Measurements from ENCODE around the gene GDAP2. TPM values are rescaled to one million over a fixed set of nuclear protein-coding genes. Genes with fewer than 3 reads are reported as not detected.

The GDAP2 gene
- total and polyA plus RNA-seq, 7 donors, result 5.5 to 33.8 (median 19.6) TPM

GRCh38 chr1:117821774-117822482 lies 107.5 kb downstream of the GDAP2 start:
- DNase-seq, result peak; percentile 82
- intact Hi-C loops (cut with DNase I), result loop anchor here (10.0 kb wide), 3 partner anchors 137 to 907 kb away; partner anchors contain the start of gene TENT5C
- Histone ChIP-seq H3K36me3 (no peaks in the 10 kb centered on the region), H3K4me3 (no peak overlapping the region), H3K27ac (peak overlapping the region; percentile 78 to 86 (median 82)), H3K9me3 (no peaks in the 10 kb centered on the region), H3K27me3 (no peaks in the 10 kb centered on the region), H3K4me1 (peaks cover 0 to 57% (median 41%) of the 10 kb centered on the region in 4 donors)
- WGBS, 2 donors, result 87 to 89% methylated on average over 3 of the region's 3 CpGs
- TF ChIP-seq EP300 (IDR thresholded peaks at IDR 0.05) (peak in 3 of 4 donors; percentile 33 to 84 (median 70)), POLR2AphosphoS5 (IDR thresholded peaks at IDR 0.05) (peak; percentile 56 to 90 (median 66)), POLR2A (IDR thresholded peaks at IDR 0.05) (no peak)
- TF ChIP-seq, protein P1, sequence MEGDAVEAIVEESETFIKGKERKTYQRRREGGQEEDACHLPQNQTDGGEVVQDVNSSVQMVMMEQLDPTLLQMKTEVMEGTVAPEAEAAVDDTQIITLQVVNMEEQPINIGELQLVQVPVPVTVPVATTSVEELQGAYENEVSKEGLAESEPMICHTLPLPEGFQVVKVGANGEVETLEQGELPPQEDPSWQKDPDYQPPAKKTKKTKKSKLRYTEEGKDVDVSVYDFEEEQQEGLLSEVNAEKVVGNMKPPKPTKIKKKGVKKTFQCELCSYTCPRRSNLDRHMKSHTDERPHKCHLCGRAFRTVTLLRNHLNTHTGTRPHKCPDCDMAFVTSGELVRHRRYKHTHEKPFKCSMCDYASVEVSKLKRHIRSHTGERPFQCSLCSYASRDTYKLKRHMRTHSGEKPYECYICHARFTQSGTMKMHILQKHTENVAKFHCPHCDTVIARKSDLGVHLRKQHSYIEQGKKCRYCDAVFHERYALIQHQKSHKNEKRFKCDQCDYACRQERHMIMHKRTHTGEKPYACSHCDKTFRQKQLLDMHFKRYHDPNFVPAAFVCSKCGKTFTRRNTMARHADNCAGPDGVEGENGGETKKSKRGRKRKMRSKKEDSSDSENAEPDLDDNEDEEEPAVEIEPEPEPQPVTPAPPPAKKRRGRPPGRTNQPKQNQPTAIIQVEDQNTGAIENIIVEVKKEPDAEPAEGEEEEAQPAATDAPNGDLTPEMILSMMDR (IDR thresholded peaks at IDR 0.05), result no peak

- Histone ChIP-seq H3K4me1 (peaks cover 0 to 51% (median 36%) of the 10 kb centered on the region in 4 donors), H3K36me3 (no peaks in the 10 kb centered on the region), H3K9me3 (no peaks in the 10 kb centered on the region), H3K4me3 (no peak overlapping the region), H3K27ac (peak overlapping the region; percentile 78 to 86 (median 82)), H3K27me3 (no peaks in the 10 kb centered on the region)
- WGBS, 2 donors, result 75 to 80% methylated on average over 5 of the region's 5 CpGs
- intact Hi-C loops (cut with DNase I), result loop anchor here (10.0 kb wide), 3 partner anchors 137 to 907 kb away; partner anchors contain the start of gene TENT5C
- TF ChIP-seq POLR2AphosphoS5 (IDR thresholded peaks at IDR 0.05) (no peak), EP300 (IDR thresholded peaks at IDR 0.05) (no peak), POLR2A (IDR thresholded peaks at IDR 0.05) (no peak)
- TF ChIP-seq, protein P1 (IDR thresholded peaks at IDR 0.05), result no peak
- DNase-seq, result no peak
Measured at GRCh38 chr1:117821382-117821755, 108.1 kb downstream of the GDAP2 start.

GRCh38 chr1:117820694-117821381 lies 108.6 kb downstream of the GDAP2 start:
- peaks cover 0 to 51% (median 35%) of the 10 kb centered on the region in 4 donors for H3K4me1 ChIP-seq
- H3K4me3 ChIP-seq, result no peak overlapping the region
- TF ChIP-seq EP300 (IDR thresholded peaks at IDR 0.05), result no peak
- TF ChIP-seq, protein P1 (IDR thresholded peaks at IDR 0.05), result no peak
- no peak for TF ChIP-seq POLR2A (IDR thresholded peaks at IDR 0.05)
- TF ChIP-seq POLR2AphosphoS5 (IDR thresholded peaks at IDR 0.05), result no peak
- H3K27ac ChIP-seq, result peak overlapping the region; percentile 78 to 86 (median 82)
- intact Hi-C loops (cut with DNase I), result loop anchor here (10.0 kb wide), 3 partner anchors 136 to 906 kb away; partner anchors contain the start of gene TENT5C
- no peaks in the 10 kb centered on the region for H3K27me3 ChIP-seq
- no peaks in the 10 kb centered on the region for H3K9me3 ChIP-seq
- no peaks in the 10 kb centered on the region for H3K36me3 ChIP-seq
- DNase-seq, result no peak
- WGBS, 2 donors, result 78 to 90% methylated on average over 7 of the region's 7 CpGs

GRCh38 chr1:117820096-117820495 lies 109.3 kb downstream of the GDAP2 start:
- intact Hi-C loops (cut with DNase I), result loop anchor here (10.0 kb wide), 3 partner anchors 135 to 905 kb away; partner anchors contain the start of gene TENT5C
- no peaks in the 10 kb centered on the region for H3K9me3 ChIP-seq
- WGBS, 2 donors, result 61 to 86% methylated on average over 2 of the region's 2 CpGs
- H3K36me3 ChIP-seq, result no peaks in the 10 kb centered on the region
- H3K4me3 ChIP-seq, result no peak overlapping the region
- no peaks in the 10 kb centered on the region for H3K27me3 ChIP-seq
- no peak for DNase-seq
- peak overlapping the region in 2 of 4 donors; percentile 83 to 86 for H3K27ac ChIP-seq
- TF ChIP-seq POLR2AphosphoS5 (IDR thresholded peaks at IDR 0.05), result no peak
- TF ChIP-seq, protein P1 (IDR thresholded peaks at IDR 0.05), result no peak
- TF ChIP-seq POLR2A (IDR thresholded peaks at IDR 0.05), result no peak
- TF ChIP-seq EP300 (IDR thresholded peaks at IDR 0.05), result no peak
- peaks cover 0 to 53% (median 36%) of the 10 kb centered on the region in 4 donors for H3K4me1 ChIP-seq

All from sigmoid colon (tissue), 7 donors.